Transverse colon (tissue), 3 donors: ENCODE results near the gene CYP46A1.

Source experiments
- EP300 ChIP-seq: sonication (generic); formaldehyde crosslinking; IDR thresholded peaks from one replicate; pipeline ENCODE4 v1.6.1; 2017; ENCODE audit warnings: antibody characterized with exemption, low read depth
- POLR2A ChIP-seq: fragments of 450-650 bp; IDR thresholded peaks from one replicate; pipeline ENCODE4 v1.6.1; 2016; ENCODE audit warnings: antibody characterized with exemption, mild to moderate bottlenecking, moderate library complexity
- POLR2AphosphoS5 ChIP-seq, 3 donors: sonication (generic); formaldehyde crosslinking; IDR thresholded peaks; one replicate each; pipeline ENCODE4 v1.6.1; 2016; ENCODE audit warnings: antibody characterized with exemption in 3 of 3

DNA sequence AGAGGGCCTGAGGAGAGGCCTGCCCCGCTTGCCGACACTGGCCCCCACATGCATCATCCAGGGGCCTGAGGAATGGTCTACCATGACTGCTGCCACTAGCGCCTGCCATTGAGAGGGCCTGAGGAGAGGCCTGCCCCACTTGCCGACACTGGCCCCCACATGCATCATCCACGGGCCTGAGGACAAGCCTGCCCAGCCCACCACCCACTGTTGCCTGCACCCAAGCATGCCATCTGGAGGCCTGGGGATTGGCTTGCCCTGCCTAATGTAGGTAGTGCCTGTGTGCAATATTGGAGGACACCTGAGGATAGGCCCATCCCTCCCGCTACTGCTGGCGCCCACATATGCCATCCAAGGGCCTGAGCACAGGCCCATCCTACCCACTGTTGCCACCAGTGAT lies 24.4 kb downstream of the CYP46A1 start:
- TF ChIP-seq POLR2AphosphoS5 (IDR thresholded peaks at IDR 0.05) (no peak), POLR2A (no peak), EP300 (no peak)
